Activated T-cell treated with anti-CD3 and anti-CD28 coated beads, Interleukin-2, amount 50 U/mL, for 48 hours (primary cell): ENCODE measurements around the gene CALHM2.

Experiments used
- DNase-seq, 2 experiments: peaks; one replicate each; pipeline ENCODE4 v3.0.0-alpha.2; 2020

Gene CALHM2

GRCh38 chr10:103415581-103415980 lies 36.6 kb downstream of the CALHM2 start:
- DNase-seq, result no peak

DNA sequence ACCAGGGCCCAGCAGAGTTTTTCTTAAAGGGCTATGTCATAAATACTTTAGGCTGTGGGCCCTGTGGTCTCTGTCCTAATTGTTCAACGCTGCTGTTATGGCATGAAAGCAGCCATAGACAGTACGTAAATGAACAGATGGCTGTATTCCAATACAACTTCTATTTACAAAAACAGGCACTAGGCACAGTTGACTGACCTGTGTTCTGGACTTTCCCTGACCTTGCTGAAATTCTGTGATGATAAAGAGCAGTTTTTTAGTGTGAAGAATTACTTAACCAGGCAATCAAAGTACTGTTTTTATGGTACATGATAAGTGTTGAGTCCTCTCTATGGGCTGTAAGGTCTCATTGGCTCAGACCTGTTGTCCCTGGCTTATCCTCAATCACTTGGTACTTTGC lies 38.6 kb downstream of the CALHM2 start:
- no peak for DNase-seq

DNA sequence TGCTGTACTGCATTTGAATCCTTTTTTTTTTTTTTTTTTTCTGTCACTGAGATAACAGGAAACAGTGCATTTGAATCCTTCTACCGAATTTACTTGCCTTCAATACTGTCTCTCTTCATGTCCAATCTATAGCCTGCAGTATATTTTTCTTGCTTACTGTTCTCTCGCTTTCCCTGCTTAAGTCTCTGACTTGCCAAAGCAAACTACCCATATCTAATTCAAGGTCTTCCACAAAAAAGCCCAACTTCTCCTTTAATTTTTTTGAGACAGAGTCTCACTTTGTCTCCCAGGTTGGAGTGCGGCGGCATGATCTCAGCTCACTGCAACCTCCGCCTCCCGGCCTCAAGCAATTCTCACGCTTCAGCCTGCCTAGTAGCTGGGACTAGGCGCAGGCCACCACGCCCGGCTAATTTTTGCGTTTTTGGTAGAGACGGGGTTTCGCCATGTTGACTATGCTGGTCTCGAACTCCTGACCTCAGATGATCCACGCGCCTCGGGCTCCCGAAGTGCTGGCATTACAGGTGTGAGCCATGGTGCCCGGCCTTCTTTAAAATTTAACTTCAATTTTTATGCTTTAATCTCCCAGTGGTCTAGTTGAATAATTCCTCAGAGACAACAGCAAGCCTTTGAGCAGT lies 54.9 kb downstream of the CALHM2 start:
- DNase-seq, result no peak

DNA sequence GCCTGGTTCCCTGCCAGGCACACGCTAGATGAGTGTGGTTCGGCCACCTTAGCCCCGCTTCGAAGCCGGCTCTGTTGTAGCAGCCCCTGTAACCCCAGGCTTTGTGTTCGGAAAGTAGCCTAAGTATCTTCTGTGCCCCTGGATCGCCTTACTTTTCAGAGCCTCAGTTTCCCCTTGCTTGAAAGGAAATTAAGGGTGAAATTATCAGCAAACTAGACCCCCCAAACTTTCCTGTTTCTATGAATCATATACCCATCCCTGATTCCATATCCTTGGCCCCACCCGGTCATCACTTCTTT lies 55.4 kb downstream of the CALHM2 start:
- DNase-seq, result no peak
